AG09319 (cell line): Measurements from ENCODE around the gene NOPCHAP1.

Experiments
- DNase-seq: peaks from one replicate; pipeline ENCODE4 v3.0.0-alpha.2; 2010; ENCODE audit warnings: low read depth; ENCODE audit errors: extremely low read depth
- TF ChIP-seq, protein P1 (sequence below): IDR thresholded peaks from 2 replicates; pipeline ENCODE4 v1.5.1; 2011; ENCODE audit warnings: low read depth, mild to moderate bottlenecking, inconsistent platforms, low read length, moderate library complexity

Gene NOPCHAP1

GRCh38 chr12:104951759-104952509 lies 34.2 kb upstream of the NOPCHAP1 start:
- DNase-seq: no peak
- TF ChIP-seq, protein P1, sequence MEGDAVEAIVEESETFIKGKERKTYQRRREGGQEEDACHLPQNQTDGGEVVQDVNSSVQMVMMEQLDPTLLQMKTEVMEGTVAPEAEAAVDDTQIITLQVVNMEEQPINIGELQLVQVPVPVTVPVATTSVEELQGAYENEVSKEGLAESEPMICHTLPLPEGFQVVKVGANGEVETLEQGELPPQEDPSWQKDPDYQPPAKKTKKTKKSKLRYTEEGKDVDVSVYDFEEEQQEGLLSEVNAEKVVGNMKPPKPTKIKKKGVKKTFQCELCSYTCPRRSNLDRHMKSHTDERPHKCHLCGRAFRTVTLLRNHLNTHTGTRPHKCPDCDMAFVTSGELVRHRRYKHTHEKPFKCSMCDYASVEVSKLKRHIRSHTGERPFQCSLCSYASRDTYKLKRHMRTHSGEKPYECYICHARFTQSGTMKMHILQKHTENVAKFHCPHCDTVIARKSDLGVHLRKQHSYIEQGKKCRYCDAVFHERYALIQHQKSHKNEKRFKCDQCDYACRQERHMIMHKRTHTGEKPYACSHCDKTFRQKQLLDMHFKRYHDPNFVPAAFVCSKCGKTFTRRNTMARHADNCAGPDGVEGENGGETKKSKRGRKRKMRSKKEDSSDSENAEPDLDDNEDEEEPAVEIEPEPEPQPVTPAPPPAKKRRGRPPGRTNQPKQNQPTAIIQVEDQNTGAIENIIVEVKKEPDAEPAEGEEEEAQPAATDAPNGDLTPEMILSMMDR: no peak

- TF ChIP-seq, protein P1: no peak
- no peak for DNase-seq
Measured at GRCh38 chr12:104952816-104953215, 33.3 kb upstream of the NOPCHAP1 start.

GRCh38 chr12:104953323-104953722 lies 32.8 kb upstream of the NOPCHAP1 start:
- no peak for DNase-seq

DNA sequence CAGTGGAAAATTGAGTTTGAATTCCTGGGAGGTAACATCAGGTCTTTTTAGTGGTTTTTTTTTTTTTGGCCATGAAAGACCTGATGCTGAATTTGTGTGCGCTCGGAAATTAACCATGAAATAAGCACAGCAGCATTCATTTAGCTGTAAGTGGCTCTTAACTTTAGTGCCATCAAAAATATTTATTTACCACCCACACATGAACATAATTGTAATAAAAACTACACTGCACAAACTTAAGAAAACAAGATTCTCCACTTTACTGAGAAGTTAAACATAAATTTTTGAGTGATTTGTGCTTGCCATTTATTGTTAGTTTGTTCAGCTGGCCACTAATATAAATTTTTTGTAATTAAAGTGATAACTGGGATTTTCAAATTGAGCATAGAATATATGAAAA lies 30.4 kb upstream of the NOPCHAP1 start:
- TF ChIP-seq, protein P1: no peak
- no peak for DNase-seq

More at GRCh38 chr12:104953323-104953722, 32.8 kb upstream of the NOPCHAP1 start:
- TF ChIP-seq, protein P1: no peak

GRCh38 chr12:104956870-104957718 lies 29.0 kb upstream of the NOPCHAP1 start:
- TF ChIP-seq, protein P1: no peak
- DNase-seq: no peak

- no peak for DNase-seq
Measured at GRCh38 chr12:104957719-104958000, 28.5 kb upstream of the NOPCHAP1 start.

More at GRCh38 chr12:104957719-104958000, 28.5 kb upstream of the NOPCHAP1 start:
- TF ChIP-seq, protein P1: no peak
